Measurements from ENCODE around the gene CRACR2A.

CRACR2A gene

DNA sequence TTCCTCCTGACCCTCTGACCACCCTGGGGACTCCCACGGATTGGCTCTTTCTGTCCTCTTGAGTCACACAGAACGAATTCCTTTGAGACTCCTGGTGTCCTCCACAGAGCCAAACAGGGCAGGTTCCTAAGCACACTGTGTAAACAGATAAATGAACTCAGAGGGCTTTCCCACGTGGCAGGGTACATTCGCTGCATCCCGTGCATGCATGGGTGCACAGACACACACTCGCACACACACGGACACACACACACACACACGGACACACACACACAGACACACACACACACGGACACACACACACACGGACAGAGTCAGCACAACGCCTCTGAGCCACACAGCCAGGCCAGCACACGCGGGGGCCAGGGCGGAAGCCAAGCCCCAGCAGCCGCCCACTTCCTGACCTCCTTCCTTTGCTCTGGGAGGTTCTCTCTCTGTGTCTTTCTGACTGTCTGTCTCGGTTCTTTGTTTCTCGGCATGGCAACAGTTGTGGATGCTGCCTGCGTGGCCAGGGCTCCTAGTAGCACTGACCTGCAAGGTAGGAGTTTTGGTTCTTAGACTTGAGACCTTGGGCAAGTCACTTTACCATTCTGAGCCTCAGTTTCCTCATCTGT is 706 bp downstream of the CRACR2A start:
- peak; percentile 62 for DNase-seq

DNA sequence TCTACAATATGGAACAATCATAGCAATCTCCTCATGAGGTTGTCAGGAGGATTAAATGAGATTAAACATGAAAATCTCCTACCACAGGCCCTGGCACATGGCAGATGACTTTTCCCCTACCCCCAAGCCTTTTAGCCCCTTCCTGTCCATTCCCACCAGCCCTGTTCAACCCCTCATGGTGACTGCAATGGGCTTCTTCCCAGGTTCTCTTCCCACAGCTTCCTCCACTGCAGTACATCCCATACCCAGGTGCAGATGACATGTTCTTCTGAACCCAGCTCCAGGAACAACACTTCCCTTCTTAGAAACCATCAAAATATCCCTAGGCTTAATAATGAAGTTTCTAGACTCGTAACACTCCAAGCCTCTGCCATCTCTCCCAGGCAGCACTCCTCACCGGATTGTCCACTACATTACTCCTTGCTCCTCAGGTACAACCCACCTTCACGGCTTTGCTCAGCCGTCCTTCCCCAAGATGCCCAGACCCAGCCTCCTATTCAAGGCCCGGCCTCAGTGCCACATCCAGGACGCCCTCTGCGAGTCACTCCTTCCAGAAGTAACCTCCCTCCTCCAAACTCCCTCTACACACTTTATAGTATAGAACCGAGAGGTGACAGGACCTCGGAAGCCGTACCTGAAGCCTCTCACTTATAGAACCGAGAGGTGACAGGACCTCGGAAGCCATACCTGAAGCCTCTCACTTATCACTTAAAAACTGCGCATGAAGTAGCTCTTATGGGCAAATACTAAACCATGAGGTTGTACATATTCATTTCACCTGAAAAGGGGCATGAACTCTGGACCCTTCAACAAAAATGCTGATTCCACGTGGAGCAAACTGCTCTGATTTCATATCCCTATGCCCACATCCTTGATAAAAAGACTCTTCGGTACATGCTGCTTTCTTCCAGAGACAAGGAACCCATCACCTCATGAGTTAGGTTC is 1.5 kb downstream of the CRACR2A start:
- DNase-seq, result no peak

DNA sequence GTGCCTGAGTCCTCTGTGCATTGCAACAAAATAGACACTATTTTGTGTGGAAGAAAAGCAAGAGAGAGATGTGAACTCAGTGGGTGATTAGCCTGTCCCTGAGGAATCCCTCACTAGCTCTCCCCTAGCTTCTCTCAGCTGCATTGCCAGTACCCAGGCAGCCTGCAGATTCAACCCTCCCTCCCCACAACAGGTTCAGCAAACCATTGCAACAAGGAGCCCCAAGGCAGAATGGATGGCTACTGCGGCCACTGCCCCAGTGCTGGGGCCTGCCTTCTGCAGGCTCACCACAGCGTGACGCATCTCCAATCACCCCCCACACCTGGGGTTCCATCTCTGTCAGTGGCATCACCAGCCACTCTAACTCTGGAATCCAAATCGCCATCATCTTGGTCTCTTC is 2.3 kb downstream of the CRACR2A start:
- no peak for DNase-seq

DNA sequence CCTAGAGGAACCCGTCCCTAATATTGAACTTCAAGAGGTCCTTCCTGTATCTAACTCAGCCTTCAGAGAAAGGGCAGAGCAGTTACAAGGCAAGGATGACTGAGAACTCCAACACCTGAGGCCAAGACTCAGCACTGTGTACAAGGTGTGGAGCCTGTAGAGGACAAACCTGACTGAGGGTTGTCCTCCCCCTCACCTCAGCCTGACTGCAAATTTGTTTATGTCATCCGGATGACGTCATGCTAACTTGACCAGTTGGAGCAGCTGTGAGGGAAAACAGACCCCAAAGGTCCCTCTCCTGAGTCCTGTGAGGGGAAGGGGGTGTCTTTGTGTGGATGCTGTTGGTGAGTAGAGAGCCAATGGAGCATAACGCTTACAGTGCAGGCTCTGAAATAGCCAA is 4.3 kb downstream of the CRACR2A start:
- no peak for DNase-seq

DNA sequence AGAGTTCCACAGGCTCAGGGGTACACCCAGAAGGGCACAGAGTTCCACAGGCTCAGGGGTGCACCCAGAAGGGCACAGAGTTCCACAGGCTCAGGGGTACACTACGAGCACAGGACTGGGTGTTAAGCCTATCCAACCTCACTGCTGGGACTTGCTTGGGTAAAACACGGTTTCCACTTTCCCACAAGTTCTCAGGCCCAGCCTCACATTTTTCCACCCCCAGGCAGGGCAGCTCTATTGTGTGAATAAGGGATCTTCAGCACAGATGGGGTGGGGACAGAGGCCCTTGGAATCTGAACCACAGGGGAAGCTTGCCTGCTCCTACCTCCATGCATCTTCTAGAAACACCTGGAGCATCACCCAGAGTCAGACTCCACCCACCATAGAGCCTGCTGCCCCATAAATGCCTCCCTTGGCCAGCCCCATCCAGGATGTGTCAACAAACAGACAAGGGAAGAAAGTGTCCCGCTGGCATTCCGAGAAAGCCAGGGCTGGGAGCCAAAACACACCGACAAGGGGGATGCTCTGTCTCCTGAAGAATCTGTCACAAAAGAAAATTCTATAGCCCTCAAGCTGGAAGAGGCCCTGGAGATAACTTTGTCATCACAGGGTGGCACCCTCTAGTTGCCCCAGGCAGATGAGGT is 4.8 kb downstream of the CRACR2A start:
- DNase-seq, result no peak

DNA sequence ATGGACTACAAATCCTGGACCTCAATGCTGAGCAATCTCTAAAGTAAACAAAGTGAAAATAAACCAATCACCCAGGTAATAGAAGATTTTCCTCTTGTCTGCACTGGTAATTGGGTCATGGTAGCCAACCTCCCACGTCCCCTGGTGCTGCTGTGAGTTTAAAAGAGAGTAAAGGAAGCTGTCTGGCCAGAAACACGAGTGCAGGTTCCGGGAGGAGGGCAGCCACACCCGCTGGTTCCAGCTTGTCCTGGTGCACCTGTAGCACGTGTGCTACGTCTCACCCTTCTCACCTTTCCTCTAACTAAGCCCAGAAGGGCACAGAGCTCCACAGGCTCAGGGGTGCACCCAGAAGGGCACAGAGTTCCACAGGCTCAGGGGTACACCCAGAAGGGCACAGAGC is 5.4 kb downstream of the CRACR2A start:
- no peak for DNase-seq

DNA sequence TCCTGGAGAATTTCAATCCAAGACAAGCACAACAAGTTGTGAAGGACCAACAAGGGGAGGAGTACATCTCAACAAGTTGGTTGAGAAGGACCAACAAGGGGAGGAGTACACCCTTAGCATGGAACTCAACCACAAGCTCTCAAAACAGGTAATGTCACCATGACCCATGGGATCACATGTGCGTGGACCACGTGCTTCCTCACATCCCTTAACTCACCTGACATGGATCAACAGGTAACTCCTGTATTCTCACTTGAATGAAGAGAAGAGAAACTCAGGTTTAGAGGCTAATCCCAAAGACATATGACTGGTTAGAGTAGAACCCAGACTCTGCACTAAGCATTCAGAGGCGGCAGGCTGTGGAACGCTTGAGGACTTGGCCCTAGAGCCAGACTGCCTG is 6.2 kb downstream of the CRACR2A start:
- DNase-seq, result no peak

DNA sequence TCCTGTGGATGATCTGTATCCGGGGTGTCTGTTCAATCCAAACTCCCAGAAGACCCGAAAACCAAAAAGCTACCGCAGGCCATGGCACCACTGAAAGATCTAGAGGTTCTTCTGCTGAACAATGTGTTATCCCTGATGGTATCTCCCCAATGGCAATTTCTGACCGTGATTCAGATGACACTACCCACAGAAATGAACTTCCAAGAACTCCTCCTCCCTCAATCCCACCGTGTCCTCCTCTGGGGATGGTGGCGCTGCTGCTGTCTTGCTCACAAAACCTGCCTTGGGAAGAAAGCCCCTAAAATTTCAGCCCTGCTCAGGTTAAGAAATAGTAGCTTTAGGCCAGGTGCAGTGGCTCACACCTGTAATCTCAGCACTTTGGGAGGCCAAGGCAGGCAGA is 7.8 kb downstream of the CRACR2A start:
- DNase-seq, result no peak

DNA sequence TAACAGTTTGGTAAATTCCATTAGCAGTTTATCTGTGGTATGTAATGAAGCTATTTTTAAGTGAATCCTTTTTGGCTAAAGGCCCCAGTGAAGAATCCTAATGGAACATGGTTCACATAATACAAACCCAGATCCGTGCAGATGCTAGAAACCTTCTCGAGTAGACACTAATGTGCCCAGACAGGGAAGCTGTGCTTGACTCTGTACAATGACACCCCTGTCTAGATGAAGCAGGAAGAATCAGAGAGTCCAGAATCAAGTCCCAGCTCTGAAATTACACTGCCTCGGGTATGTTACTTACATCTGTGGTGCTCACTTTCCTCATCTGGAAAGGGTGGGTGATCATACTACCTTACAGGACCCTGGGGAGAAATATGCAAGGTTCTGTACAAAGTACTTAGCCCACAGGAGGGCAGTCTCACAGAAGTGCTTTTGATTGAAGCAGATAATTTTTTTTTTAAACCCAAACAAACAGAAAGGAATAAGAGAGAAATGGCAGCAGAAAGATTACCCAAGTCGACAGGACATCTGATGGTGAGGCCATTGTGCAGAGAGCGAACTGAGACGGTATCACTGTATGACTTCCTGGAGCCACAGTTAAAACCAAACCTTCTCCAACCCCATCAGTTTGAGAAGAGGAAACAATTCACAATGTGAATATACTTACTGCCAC is 8.5 kb downstream of the CRACR2A start:
- DNase-seq, result no peak

DNA sequence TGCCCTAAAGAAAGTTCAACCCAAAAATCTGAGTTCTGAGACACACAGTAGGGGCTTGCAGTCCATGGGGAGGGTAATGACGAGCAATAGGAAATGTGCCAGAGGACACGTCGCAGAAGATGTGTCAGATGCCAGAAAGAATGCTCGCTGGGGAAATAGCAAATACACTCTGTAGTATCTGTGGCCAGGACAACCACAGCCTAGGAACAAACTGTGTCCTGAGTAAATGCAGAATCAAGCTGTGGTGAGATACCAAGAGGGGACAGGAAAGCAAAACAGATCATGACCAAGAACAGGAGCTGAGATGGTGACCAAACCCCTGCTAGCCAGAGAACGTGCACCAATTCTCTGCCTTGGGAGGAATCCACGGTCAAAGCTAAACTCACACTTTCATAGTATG is 9.1 kb downstream of the CRACR2A start:
- DNase-seq, result no peak

DNA sequence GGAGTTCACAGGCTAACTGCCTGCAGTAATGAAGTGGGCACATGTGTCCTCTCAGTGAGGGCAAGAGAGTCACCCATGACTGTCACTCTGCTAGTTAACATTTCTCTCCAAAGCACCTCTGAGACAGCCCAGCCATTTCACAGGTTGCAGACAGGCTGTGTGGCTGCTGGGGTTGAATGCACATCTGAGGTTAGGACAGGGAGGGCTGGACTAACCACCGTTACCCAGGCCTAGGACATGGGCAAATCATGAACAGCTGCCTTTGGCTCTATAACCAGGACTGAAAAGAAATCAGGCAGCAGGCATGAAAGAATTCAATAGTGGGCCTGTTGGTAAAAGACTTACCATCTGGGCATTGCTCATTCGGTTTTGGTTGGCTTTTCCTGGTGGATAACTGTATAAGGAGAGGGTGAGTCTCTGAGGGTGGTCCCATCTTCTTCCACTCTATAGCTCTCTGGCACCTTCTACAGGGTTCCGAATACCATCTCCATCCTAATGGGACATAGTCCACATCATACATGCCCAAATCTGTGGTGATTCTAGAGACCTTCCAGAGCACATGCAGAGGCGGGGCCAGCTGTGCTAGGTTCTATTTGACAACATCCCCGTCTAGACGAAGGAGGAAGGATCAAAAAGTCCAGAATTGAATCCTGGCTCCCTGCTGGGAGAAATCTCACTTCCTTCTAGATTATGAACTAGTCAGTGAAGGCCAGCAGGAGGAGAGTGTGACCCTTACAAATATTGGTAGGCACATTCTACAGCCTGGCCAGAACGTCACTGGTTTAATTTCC is 10.8 kb downstream of the CRACR2A start:
- DNase-seq, result no peak

DNA sequence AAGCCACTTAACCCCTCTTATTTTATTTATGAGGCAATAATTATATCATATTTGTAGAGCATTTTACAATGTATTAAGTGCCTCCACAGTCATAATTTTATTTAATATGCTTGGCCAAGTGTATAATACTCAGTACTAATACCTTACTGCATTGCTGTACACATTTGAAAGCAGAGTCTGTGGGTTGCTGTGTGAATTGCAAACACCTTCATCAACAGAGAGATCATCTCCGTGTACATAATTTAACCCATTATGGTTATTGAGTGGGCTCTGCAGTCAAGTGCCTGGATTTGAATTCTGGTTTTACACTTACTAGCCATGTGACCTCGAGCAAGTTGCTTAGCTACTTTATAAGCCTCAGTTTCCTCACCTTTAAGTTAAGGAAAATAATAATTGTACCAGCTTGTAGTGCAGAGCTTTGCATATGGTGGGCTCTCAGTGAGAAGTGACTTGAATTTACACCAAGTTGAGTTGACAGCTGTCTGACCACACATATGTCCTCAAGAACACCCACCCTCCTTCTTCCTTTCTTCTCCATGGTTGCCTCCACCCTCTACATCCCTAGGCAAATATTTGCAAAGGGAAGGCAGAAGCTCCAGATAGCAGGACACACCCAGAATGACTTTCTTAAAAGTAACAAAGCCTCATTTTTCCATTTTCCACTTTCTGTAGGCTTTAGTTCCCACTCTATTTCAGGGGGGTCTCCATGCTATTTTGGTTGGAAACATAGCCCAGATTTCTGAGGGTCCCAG is 12.3 kb downstream of the CRACR2A start:
- no peak for DNase-seq

DNA sequence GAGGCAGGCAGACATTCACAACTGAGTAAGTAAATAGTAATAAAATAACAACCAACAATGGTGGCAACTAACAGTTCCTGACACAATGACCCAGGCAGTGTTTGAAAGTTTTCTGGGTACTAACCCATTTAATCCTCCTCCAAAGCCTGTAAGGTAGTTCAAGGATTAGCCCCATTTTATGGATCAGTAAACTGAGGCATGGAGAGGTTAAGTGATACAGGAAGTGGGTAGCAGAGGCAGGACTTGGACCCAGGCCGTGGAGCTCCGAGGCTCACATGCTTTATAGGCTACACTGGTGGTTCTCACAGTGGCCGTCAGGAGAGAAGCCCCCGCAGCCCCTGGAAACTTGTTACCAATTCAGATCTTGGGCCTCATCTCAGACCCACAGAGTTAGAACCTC is 17.5 kb downstream of the CRACR2A start:
- no peak for DNase-seq

DNA sequence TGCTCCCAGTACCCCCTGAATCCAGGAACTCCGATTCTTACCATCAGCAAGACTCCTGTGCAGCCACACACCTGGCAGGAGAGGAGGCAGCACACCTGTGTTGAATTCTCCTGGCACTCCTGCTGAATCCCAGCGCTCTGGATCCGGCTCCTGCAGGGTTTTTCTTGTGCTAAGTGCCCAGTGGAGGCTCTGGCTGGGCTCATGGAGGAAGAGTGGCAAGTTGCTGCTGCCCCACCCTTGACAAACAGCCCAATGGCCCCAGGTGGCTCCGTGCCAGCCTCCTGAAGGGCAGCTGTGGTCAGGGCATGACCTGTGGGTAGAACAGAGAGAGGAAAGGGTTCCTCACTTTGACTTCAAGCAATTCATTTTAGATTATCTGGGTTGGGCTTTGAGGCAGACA is 20.0 kb downstream of the CRACR2A start:
- no peak for DNase-seq

DNA sequence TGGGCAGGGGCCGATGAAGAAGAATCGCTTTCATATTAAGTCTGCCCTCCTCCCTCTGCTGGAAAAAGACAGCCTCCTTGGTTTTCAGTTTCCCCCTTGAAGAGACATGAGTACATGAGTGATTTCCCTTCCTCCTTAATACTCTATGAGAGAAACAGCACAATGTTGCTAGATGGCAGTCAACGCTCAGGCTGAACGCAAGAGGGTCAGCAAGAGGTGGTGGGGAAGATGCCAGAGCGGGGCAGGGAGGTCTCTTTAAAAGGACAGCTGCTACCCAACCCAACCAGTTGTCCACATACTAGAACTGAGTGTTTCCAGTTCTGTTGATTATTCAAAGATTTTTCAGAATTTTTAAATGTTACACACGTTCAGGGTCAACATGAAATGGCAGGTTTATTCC is 22.8 kb downstream of the CRACR2A start:
- DNase-seq, result no peak

DNA sequence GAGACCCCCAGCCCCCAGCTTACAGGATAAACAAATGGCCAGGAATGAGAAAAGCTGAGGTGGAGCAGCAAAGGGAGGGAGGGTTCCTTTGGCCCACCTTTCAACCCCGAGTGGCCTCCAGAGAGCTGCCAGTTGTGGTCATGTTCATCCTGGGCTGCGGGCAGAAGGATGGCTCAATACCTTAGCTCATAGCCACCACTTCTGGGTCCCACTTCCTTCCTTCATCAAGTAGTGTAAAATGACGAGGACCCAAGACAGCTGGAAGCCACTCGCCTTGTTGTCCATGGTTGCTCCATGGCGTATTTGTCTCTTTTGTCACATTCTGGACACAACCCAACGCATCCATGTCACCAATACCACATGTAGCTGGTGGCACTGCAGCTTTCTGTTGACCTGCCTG is 24.2 kb downstream of the CRACR2A start:
- DNase-seq, result no peak

DNA sequence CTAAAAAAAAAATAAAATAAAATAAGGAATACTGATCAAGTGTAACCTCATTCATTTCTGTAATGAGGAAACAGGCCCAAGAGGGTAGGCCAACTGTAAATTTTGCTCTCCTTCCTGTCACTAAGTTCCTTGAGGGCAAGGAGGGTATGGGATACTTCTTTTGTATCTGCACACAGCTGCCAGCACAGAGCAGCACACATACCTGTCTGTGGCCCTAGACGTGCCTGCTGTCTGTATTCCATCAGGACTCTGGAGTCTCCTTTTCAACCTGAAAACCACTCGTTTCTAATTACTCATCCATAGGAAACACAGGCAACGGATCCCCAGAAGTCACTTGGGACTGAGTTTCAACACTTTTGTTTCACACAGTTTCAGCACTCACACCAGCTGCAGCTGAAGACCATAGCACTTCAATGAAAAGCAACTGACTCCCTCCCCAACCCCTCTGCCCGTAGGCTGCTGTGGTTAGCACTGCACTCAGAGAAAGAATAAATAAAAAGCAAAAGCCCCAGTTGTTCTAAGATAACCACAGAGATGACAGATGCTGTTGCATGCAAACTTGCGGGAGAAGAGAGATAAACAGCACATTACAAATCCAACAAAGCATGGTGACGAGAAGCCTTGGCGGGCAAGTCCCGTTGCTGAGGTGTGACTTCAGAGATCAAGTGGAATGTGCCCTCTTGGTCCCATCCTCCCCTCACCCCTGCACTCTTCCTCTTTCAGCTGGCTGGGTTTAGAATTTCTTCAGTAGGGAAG is 24.9 kb downstream of the CRACR2A start:
- no peak for DNase-seq

DNA sequence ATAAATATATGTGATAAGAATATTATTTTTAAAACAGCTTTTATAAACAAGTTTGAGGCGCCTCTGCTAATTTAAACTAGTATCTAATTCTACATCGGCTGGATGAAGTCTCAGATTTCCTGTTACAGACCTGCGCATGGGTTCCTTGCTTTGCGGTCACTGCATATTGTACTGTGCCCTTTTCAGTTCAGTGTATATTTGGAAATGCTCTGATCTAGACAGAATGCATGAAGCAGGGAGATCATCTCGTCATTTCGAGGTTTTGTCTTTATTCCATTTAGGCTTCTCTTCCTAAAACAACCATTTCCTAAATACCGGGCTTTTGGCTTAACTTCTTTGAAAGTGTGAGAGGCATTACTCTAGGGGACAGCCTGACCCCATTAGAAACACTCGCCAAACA is 25.6 kb downstream of the CRACR2A start:
- no peak for DNase-seq

DNA sequence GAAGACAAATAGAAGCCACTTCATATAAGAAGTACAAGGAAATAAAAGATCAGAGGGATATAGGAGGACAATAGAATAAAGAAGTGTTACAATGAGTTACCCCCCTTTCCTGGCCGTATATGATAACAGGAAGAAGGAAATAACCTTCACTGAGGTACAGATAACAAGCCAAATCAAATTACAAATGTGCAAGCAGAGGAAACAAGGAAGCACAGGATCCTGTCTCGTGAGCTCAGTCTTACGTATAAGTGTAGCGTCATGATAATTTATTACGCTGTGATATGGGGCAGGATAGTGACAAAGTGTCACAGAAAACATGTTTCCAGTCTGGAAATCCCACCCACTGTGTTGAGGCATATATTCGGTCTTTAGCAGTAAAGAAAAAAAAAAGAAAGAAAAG is 26.5 kb downstream of the CRACR2A start:
- no peak for DNase-seq

DNA sequence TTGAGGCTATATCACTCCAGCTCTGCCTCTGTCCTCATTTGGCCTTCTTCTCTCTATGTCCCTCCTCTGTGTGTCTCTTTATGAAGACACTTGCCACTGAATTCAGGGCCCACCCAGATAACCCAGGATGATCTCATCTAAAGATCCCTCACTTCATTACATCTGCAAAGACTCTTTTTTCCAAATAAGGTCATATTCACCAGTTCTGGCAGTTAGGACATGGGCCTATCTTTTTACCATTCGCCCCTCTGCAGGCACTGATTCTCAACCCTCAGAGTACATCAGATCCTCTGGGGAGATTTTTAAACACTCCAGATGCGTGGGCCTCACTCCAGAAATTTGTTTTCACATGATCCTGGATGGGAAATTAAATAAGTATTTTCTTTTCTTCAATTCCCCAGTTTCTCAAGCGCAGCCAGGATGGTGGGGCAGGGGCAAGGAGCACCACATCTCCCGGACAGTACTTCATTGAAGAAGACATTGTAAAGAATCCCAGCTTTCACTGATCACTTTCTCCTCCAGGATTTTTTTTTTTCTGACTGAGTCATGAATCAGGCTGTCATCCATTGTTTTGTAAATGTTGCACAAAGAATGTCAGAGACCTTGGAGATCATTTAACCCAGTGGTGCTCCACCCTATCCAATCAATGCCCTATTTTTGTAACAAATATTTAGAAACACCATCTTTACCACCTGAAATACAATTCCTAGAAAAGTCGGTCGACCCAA is 27.4 kb downstream of the CRACR2A start:
- DNase-seq, result no peak

All from stimulated activated CD4-positive, alpha-beta T cell treated with anti-CD3 and anti-CD28 coated beads, Interleukin-4, amount 100 ng/mL, for 1 hour (primary cell).